T1000 (cell line): ENCODE measurements around the gene FGFBP1.

Source experiments
- DNase-seq: peaks from one replicate; lab custom pipeline; 2025; ENCODE audit warnings: mixed read lengths; lab: John Stamatoyannopoulos, UW

Gene FGFBP1

GRCh38 chr4:15912961-15913630 lies 25.4 kb downstream of the FGFBP1 start:
- no peak for DNase-seq

GRCh38 chr4:15912236-15912635 lies 26.3 kb downstream of the FGFBP1 start:
- DNase-seq, result no peak

- no peak for DNase-seq
These were observed 28.2 kb downstream of the FGFBP1 start for GRCh38 chr4:15910155-15910940.

GRCh38 chr4:15907430-15907829 lies 31.1 kb downstream of the FGFBP1 start:
- no peak for DNase-seq

- DNase-seq, result no peak
These were observed 32.5 kb downstream of the FGFBP1 start for GRCh38 chr4:15906020-15906443.

- DNase-seq, result no peak
These were observed 35.8 kb downstream of the FGFBP1 start for GRCh38 chr4:15902746-15903145.

- DNase-seq, result no peak
These were observed 36.5 kb downstream of the FGFBP1 start for GRCh38 chr4:15901998-15902397.

GRCh38 chr4:15901007-15901406 lies 37.5 kb downstream of the FGFBP1 start:
- no peak for DNase-seq

- no peak for DNase-seq
These were observed 39.0 kb downstream of the FGFBP1 start for GRCh38 chr4:15899511-15899910.

GRCh38 chr4:15898902-15899301 lies 39.6 kb downstream of the FGFBP1 start:
- DNase-seq, result no peak

- no peak for DNase-seq
These were observed 41.0 kb downstream of the FGFBP1 start for GRCh38 chr4:15897577-15897976.

GRCh38 chr4:15894921-15895916 lies 43.3 kb downstream of the FGFBP1 start:
- DNase-seq, result no peak

GRCh38 chr4:15894393-15894792 lies 44.1 kb downstream of the FGFBP1 start:
- DNase-seq, result no peak

- DNase-seq, result peak; percentile 81
These were observed 44.6 kb downstream of the FGFBP1 start for GRCh38 chr4:15893962-15894361.

- no peak for DNase-seq
These were observed 47.2 kb downstream of the FGFBP1 start for GRCh38 chr4:15891312-15891711.

GRCh38 chr4:15890246-15890829 lies 48.2 kb downstream of the FGFBP1 start:
- no peak for DNase-seq

- no peak for DNase-seq
These were observed 50.0 kb downstream of the FGFBP1 start for GRCh38 chr4:15888515-15888914.
